ENCODE data around the gene ZC3H7B. TPM values are rescaled to one million over a fixed set of nuclear protein-coding genes. Genes with fewer than 3 reads are reported as not detected.

Gene ZC3H7B
- total and polyA plus RNA-seq, 2 donors (not counting 3 experiments of a cell fraction or from before 2014, with no cell fraction given): 66.8 to 95.9 TPM

DNA sequence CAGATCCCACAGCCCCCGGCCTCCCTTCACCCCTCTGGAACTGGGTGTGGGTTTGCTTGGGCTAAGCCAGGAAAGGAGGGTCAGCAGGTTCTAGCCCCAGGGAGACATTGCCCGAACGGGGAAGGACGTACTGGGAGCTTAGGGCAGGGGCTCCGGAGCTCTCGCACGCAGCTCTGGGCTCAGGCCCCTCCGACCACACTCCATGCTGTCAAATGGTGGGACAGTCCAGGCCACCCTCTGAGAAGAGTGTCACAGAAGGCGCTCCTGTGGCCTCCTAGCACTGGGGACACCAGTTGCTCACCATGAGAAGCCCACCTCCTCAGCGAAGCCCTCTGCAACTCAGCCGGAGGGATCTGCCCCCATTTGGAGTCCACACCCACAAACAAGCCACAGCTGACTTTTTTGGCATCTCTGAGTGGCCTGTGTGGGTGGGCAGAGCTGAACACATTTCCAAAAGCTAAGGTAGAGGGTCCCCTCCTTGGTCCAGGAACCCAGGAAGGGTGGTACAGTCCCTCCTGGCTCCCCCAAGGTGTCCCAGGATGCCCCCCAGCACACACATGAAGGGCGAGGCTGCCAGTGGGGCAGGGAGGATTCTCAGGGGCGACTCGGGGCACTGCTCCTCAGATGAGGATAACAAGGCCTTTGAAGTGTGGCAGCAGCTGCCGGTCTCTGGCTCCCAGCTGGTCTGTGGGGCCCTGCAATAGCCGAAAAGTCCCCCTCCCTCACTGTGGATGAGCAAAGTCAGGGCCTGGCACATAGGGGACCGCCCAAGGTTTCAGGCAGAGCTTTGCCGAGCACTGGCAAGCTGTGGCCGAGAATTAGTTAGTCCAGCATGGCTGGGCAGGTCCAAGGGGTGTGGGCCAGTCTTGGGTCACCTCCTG lies 67.5 kb downstream of the ZC3H7B start:
- Histone ChIP-seq H3K9me3 (replicated peaks; ENCODE audit: control insufficient read depth, insufficient read depth, low read length) (no peaks in the 10 kb centered on the region), H3K27me3 (ENCODE audit: control insufficient read depth in 2 of 2, insufficient read depth in 2 of 2, low read length in 2 of 2) (no peaks in the 10 kb centered on the region), H2AFZ (ENCODE audit: low read depth, low read length) (no peak overlapping the region), H3K9ac (replicated peaks; ENCODE audit: extremely low read depth, insufficient read depth, low read length) (no peak overlapping the region), H4K20me1 (replicated peaks; ENCODE audit: control insufficient read depth, extremely low read depth, insufficient read depth, low read length) (no peaks in the 10 kb centered on the region), H3K4me2 (ENCODE audit: insufficient read depth, low read length) (no peak overlapping the region), H3K36me3 (ENCODE audit: control insufficient read depth in 2 of 2, extremely low read depth in 1 of 2, insufficient read depth in 2 of 2, low read length in 2 of 2) (no peaks in the 10 kb centered on the region), H3K79me2 (ENCODE audit: control insufficient read depth, insufficient read depth, low read length) (no peaks in the 10 kb centered on the region), H3K4me1 (ENCODE audit: control insufficient read depth, extremely low read depth, insufficient read depth, low read length) (peaks cover 7% of the 10 kb centered on the region), H3K4me3 (replicated peaks in 1 of 3; ENCODE audit: insufficient read depth in 1 of 3, low read depth in 1 of 3, low read length in 3 of 3) (no peak overlapping the region), H3K9me1 (replicated peaks; ENCODE audit: control insufficient read depth, extremely low read depth, insufficient read depth, low read length) (no peaks in the 10 kb centered on the region), H3K27ac (ENCODE audit: insufficient read depth, low read depth, low read length) (no peak overlapping the region)
- no peak for DNase-seq (ENCODE audit: low read depth, low spot score)
- dilution Hi-C loops (cut with MboI; ENCODE audit: extremely low pct_ligation_motif_present, low sequenced_read_pairs): no loop called here
- ChIA-PET CTCF (no interaction called here), POLR2A (no interaction called here)
- BruUV-seq (replicated peaks): no TSS peak
- intact Hi-C loops (cut with micrococcal nuclease): loop anchor here (5.0 to 10.0 kb wide), 2 partner anchors 81 to 174 kb away; partner anchors contain the start of gene RANGAP1
- TF ChIP-seq POLR2A (IDR thresholded peaks at IDR 0.05; ENCODE audit: low read depth, low read length) (no peak), CTCF (IDR thresholded peaks at IDR 0.05; ENCODE audit: extremely low read depth in 1 of 2, insufficient read depth in 1 of 2, low read depth in 1 of 2, low read length in 2 of 2) (no peak), MYC (IDR thresholded peaks at IDR 0.05; ENCODE audit: low read depth, low read length) (no peak), EZH2 (IDR thresholded peaks at IDR 0.05; ENCODE audit: borderline replicate concordance, low read depth, low read length, severe bottlenecking) (no peak), GATA2 (IDR thresholded peaks at IDR 0.05; ENCODE audit: insufficient read depth, insufficient read length, low read depth, low read length) (no peak), POLR2AphosphoS5 (IDR thresholded peaks at IDR 0.05; ENCODE audit: insufficient read depth, low read depth, low read length) (no peak), JUN (IDR thresholded peaks at IDR 0.05; ENCODE audit: borderline replicate concordance, insufficient read depth, insufficient read length, low read depth) (no peak), FOS (IDR thresholded peaks at IDR 0.05; ENCODE audit: borderline replicate concordance, insufficient read depth, low read length) (no peak)
- TF ChIP-seq, protein P1, sequence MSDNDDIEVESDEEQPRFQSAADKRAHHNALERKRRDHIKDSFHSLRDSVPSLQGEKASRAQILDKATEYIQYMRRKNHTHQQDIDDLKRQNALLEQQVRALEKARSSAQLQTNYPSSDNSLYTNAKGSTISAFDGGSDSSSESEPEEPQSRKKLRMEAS (IDR thresholded peaks at IDR 0.05; ENCODE audit: insufficient read depth, insufficient read length): no peak
- no peak for FAIRE-seq

Measured in endothelial cell of umbilical vein (primary cell).